CD4-positive, alpha-beta T cell treated with Interleukin-17A for 4 hours (primary cell): ENCODE results near the gene HSPB8.
"Not testable (repeated sequence)": the region's sequence is repeated elsewhere in the genome, so short reads cannot be mapped to it uniquely, and the experiment has no call there.

Experiments used
- DNase-seq: peaks from one replicate; pipeline ENCODE4 v3.0.0-alpha.2; 2020; ENCODE audit warnings: mixed read lengths

HSPB8 gene

GRCh38 chr12:119207063-119207560 lies 28.4 kb downstream of the HSPB8 start:
- DNase-seq: no peak

GRCh38 chr12:119208626-119209061 lies 29.9 kb downstream of the HSPB8 start:
- no peak for DNase-seq

GRCh38 chr12:119211884-119212283 lies 33.2 kb downstream of the HSPB8 start:
- no peak for DNase-seq

GRCh38 chr12:119216084-119216483 lies 37.4 kb downstream of the HSPB8 start:
- DNase-seq: no peak

- DNase-seq: not testable (repeated sequence)
These were observed 40.1 kb downstream of the HSPB8 start for GRCh38 chr12:119218875-119219274.

- DNase-seq: no peak
These were observed 43.7 kb downstream of the HSPB8 start for GRCh38 chr12:119222222-119222951.

- no peak for DNase-seq
These were observed 46.7 kb downstream of the HSPB8 start for GRCh38 chr12:119225454-119225853.

- no peak for DNase-seq
These were observed 48.6 kb downstream of the HSPB8 start for GRCh38 chr12:119227292-119227691.

- DNase-seq: no peak
These were observed 50.5 kb downstream of the HSPB8 start for GRCh38 chr12:119229205-119229604.

GRCh38 chr12:119229837-119230236 lies 51.1 kb downstream of the HSPB8 start:
- DNase-seq: no peak

GRCh38 chr12:119230807-119231206 lies 52.1 kb downstream of the HSPB8 start:
- DNase-seq: no peak

- no peak for DNase-seq
These were observed 53.0 kb downstream of the HSPB8 start for GRCh38 chr12:119231774-119232173.

GRCh38 chr12:119235197-119235751 lies 56.5 kb downstream of the HSPB8 start:
- DNase-seq: no peak

GRCh38 chr12:119236372-119236771 lies 57.6 kb downstream of the HSPB8 start:
- no peak for DNase-seq

GRCh38 chr12:119239040-119239439 lies 60.3 kb downstream of the HSPB8 start:
- DNase-seq: no peak

GRCh38 chr12:119241049-119241448 lies 62.3 kb downstream of the HSPB8 start:
- DNase-seq: no peak

GRCh38 chr12:119241580-119242169 lies 62.9 kb downstream of the HSPB8 start:
- no peak for DNase-seq
